ENCODE data around the gene NUP35. TPM values are rescaled to one million over a fixed set of nuclear protein-coding genes. Genes with fewer than 3 reads are reported as not detected.

Gene NUP35
- total RNA-seq, 1 experiment from 2014 or later = 28.9 TPM

- CTCF ChIA-PET = no interaction called here
- Histone ChIP-seq H3K36me3 (ENCODE audit: control insufficient read depth, insufficient read depth, low read length) (peaks cover 23% of the 10 kb centered on the region), H3K27ac (ENCODE audit: low read length) (no peak overlapping the region; the same call in 1 of the 2 replicates), H3K4me3 (ENCODE audit: low read depth in 2 of 2, low read length in 2 of 2) (peak overlapping the region in 1 of 2 experiments; percentile 92; a peak in 2 of 4 replicates), H3K4me1 (ENCODE audit: control insufficient read depth, insufficient read depth, low read length) (peaks cover 11% of the 10 kb centered on the region; the same call in 1 of the 2 replicates), H3K9me3 (ENCODE audit: control insufficient read depth, insufficient read depth, low read depth, low read length) (no peaks in the 10 kb centered on the region), H3K27me3 (ENCODE audit: control insufficient read depth, insufficient read depth, low read length) (no peaks in the 10 kb centered on the region)
- ATAC-seq (no peak), DNase-seq (ENCODE audit: low read depth, low spot score) (no peak)
- intact Hi-C loops (cut with micrococcal nuclease; ENCODE audit: unreplicated experiment) (no loop called here), in situ Hi-C loops (cut with HindIII; ENCODE audit: low pct_unique_long_range_greater_than_20kb, low sequenced_read_pairs) (no loop called here)
- POLR2A ChIA-PET = no interaction called here
- TF ChIP-seq CTCF (IDR thresholded peaks at IDR 0.05) = no peak
- TF ChIP-seq POLR2AphosphoS5 (IDR thresholded peaks at IDR 0.05; ENCODE audit: low read depth, low read length) = no peak
- no peak for TF ChIP-seq SIN3A (IDR thresholded peaks at IDR 0.05; ENCODE audit: borderline replicate concordance, insufficient read depth, low read depth, low read length)
- no peak for TF ChIP-seq REST (IDR thresholded peaks at IDR 0.05; ENCODE audit: insufficient read depth in 1 of 2, low read depth in 2 of 2, low read length in 1 of 2)
- no peak for TF ChIP-seq TCF7L2 (IDR thresholded peaks at IDR 0.05; ENCODE audit: low read depth, low read length)
- no TSS peak for BruUV-seq (replicated peaks)
These were observed 2.4 kb downstream of the NUP35 start for GRCh38 chr2:183126635-183127034.

GRCh38 chr2:183134016-183134415 is 9.8 kb downstream of the NUP35 start:
- Histone ChIP-seq H3K27ac (ENCODE audit: low read length) (no peak overlapping the region), H3K27me3 (ENCODE audit: control insufficient read depth, insufficient read depth, low read length) (no peaks in the 10 kb centered on the region), H3K4me3 (ENCODE audit: low read depth in 2 of 2, low read length in 2 of 2) (no peak overlapping the region), H3K4me1 (ENCODE audit: control insufficient read depth, insufficient read depth, low read length) (no peaks in the 10 kb centered on the region), H3K9me3 (ENCODE audit: control insufficient read depth, insufficient read depth, low read depth, low read length) (no peaks in the 10 kb centered on the region), H3K36me3 (ENCODE audit: control insufficient read depth, insufficient read depth, low read length) (peaks cover 27% of the 10 kb centered on the region; the same call in 1 of the 2 replicates)
- CTCF ChIA-PET = no interaction called here
- BruUV-seq (replicated peaks) = TSS peak; percentile 25
- POLR2A ChIA-PET = no interaction called here
- in situ Hi-C loops (cut with HindIII; ENCODE audit: low pct_unique_long_range_greater_than_20kb, low sequenced_read_pairs) (no loop called here), intact Hi-C loops (cut with micrococcal nuclease; ENCODE audit: unreplicated experiment) (no loop called here)
- no peak for DNase-seq (ENCODE audit: low read depth, low spot score)
- no peak for ATAC-seq
- TF ChIP-seq POLR2AphosphoS5 (IDR thresholded peaks at IDR 0.05; ENCODE audit: low read depth, low read length) (no peak), CTCF (IDR thresholded peaks at IDR 0.05) (no peak), SIN3A (IDR thresholded peaks at IDR 0.05; ENCODE audit: borderline replicate concordance, insufficient read depth, low read depth, low read length) (no peak), REST (IDR thresholded peaks at IDR 0.05; ENCODE audit: insufficient read depth in 1 of 2, low read depth in 2 of 2, low read length in 1 of 2) (no peak), TCF7L2 (IDR thresholded peaks at IDR 0.05; ENCODE audit: low read depth, low read length) (no peak)

All from Panc1 (cell line).